ENCODE data around the gene RAN. TPM values are rescaled to one million over a fixed set of nuclear protein-coding genes. Genes with fewer than 3 reads are reported as not detected.
A peak's percentile ranks its signal among the peaks of the same experiment; 100 is the strongest.

Gene RAN
- total and polyA plus RNA-seq, 9 of the 15 experiments (the other 6 are each of a cell fraction or from before 2014, with no cell fraction given), result 1,687 to 3,820 (median 2,300) TPM

DNA sequence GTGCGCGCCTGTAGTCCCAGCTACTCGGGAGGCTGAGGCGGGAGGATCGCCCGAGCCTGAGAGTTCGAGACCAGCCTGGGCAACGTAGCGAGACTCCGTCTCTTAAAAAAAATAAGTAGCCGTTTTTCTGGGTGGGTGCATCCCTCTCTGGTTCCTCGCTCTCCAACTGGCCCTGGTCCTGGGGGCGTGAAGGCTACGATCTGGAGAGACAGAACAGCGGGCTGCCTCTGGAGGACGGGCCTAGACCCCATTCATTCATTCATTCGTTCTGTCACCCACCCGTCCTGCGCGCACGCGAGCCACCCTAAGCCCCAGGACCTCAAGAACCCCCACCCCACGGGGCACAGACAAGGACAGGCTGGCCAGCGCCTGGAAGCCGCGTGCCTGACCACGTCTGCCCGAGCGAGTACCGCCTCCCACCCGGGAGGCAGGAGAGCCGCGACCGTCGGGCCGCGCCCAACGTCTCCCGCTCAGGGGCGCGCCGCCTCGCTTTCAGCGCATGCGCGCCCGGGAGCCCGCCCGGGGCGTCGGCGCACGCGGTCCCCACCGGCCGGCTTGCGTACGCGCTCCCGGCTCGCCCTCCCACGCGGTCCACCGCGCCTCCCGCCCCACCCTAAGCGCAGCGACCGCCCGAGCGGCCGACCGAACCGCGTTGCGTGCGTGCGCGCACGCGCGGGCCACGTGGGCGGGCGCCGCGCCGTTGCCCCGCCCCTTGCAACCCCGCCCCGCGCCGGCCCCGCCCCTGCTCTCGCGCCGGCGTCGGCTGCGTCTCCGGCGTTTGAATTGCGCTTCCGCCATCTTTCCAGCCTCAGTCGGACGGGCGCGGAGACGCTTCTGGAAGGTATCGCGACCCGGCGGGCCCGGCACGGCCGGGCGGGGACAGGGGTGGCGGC, at the start of gene RAN (continued):
- TF ChIP-seq BCOR (IDR thresholded peaks at IDR 0.05) (0 out of 2 replicates have a peak, but pooled peaks have one; percentile 63), ZNF507 (tag; conservative IDR thresholded peaks at IDR 0.05) (no peak), SP1 (CRISPR knock-in tag; IDR thresholded peaks at IDR 0.05) (no peak), SP2 (IDR thresholded peaks at IDR 0.05; ENCODE audit: extremely low read depth, low read depth, low read length, poor library complexity, severe bottlenecking) (no peak), ZBTB34 (CRISPR knock-in tag; IDR thresholded peaks at IDR 0.05) (no peak), FOXK2 (conservative IDR thresholded peaks at IDR 0.05 in 1 of 2, IDR thresholded peaks at IDR 0.05 in 1 of 2; ENCODE audit: low read depth in 2 of 2) (no peak), DNMT1 (IDR thresholded peaks at IDR 0.05) (no peak), VEZF1 (CRISPR knock-in tag; IDR thresholded peaks at IDR 0.05) (peak; percentile 93), HDAC2 (IDR thresholded peaks at IDR 0.05) (no peak), ZNF175 (CRISPR knock-in tag; IDR thresholded peaks at IDR 0.05; ENCODE audit: low read depth) (no peak), NFE2 (IDR thresholded peaks at IDR 0.05; ENCODE audit: low read depth) (no peak), RNF219 (CRISPR knock-in tag; IDR thresholded peaks at IDR 0.05) (no peak), ZNF780A (CRISPR knock-in tag; IDR thresholded peaks at IDR 0.05) (no peak), JUN (IDR thresholded peaks at IDR 0.05; ENCODE audit: borderline replicate concordance, low read depth, low read length) (no peak; the same call in 1 of the 2 replicates), JUN (CRISPR knock-in tag; IDR thresholded peaks at IDR 0.05; ENCODE audit: borderline replicate concordance) (0 out of 2 replicates have a peak, but pooled peaks have one; percentile 59), SMAD4 (CRISPR knock-in tag; conservative IDR thresholded peaks at IDR 0.05) (peak; percentile 13), FOXA1 (IDR thresholded peaks at IDR 0.05; ENCODE audit: borderline replicate concordance) (no peak), NEUROD1 (IDR thresholded peaks at IDR 0.05; ENCODE audit: borderline replicate concordance, low read depth, low read length, partially characterized antibody) (peak; percentile 54), ZNF41 (CRISPR knock-in tag; conservative IDR thresholded peaks at IDR 0.05) (no peak)
- TF ChIP-seq, protein P1, sequence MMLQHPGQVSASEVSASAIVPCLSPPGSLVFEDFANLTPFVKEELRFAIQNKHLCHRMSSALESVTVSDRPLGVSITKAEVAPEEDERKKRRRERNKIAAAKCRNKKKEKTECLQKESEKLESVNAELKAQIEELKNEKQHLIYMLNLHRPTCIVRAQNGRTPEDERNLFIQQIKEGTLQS (IDR thresholded peaks at IDR 0.05), result no peak
- TF ChIP-seq, protein P1 (CRISPR knock-in tag; conservative IDR thresholded peaks at IDR 0.05), result no peak

All from K562 (cell line).